A549 (cell line): ENCODE data around the gene KIRREL2. TPM values are rescaled to one million over a fixed set of nuclear protein-coding genes. Genes with fewer than 3 reads are reported as not detected.
A peak's percentile ranks its signal among the peaks of the same experiment; 100 is the strongest.

Experiments
- ATAC-seq, 2 experiments: fragments of 200-7000 bp in 1 of 2; fragments of >200 bp in 1 of 2; cut with Nextera tagmentation in 1 of 2; cut with Tn5 transposase in 1 of 2; 3 replicates each; pipeline versions ENCODE4 v1.8.0 to v1.9.1; 2018 to 2020; ENCODE audit warnings: mild to moderate bottlenecking in 1 of 2, moderate library complexity in 1 of 2
- CTCF ChIA-PET: fragments of 300-600 bp; sonication (Branson Sonifier 250); formaldehyde crosslinking; extraction: SDS; loops from one replicate; lab custom pipeline; 2021; ENCODE audit warnings: antibody characterized with exemption, inconsistent platforms; lab: Yijun Ruan, JAX
- POLR2A ChIA-PET: fragments of 350-600 bp; formaldehyde crosslinking; extraction: SDS; loops from one replicate; lab custom pipeline; 2021; ENCODE audit warnings: antibody characterized with exemption, inconsistent platforms; lab: Yijun Ruan, JAX
- DNase-seq, 2 experiments: peaks; one replicate each; pipeline versions ENCODE4 v3.0.0 to v3.0.0-alpha.2; 2011 to 2016; ENCODE audit warnings: low read depth in 1 of 2, low spot score in 1 of 2
- FAIRE-seq: peaks from 2 replicates; lab custom pipeline; 2011; peaks lifted over from hg19 to GRCh38; lab: Jason Lieb, UNC
- H3K27ac ChIP-seq, 2 experiments: fragments of >200 bp; sonication (Bioruptor Twin); formaldehyde crosslinking; 3 replicates each; pipeline ENCODE4 v1.5.1; 2016 to 2017
- H3K4me1 ChIP-seq: fragments of >200 bp; sonication (Bioruptor Twin); formaldehyde crosslinking; 3 replicates; pipeline ENCODE4 v1.6.1; 2016
- H3K4me2 ChIP-seq: fragments of >200 bp; sonication (Bioruptor Twin); formaldehyde crosslinking; 3 replicates; pipeline ENCODE4 v1.6.1; 2016
- H3K4me3 ChIP-seq: fragments of >200 bp; sonication (Bioruptor Twin); formaldehyde crosslinking; 3 replicates; pipeline ENCODE4 v1.5.1; 2016
- H3K9me3 ChIP-seq: fragments of >200 bp; sonication (Bioruptor Twin); formaldehyde crosslinking; 3 replicates; pipeline ENCODE4 v1.6.1; 2016
- CEBPB ChIP-seq, 2 experiments: fragments of >200 bp in 1 of 2; sonication (Bioruptor Twin) in 1 of 2; formaldehyde crosslinking in 1 of 2; IDR thresholded peaks; 2 replicates each; pipeline ENCODE4 v1.6.1; 2012 to 2016
- EHF ChIP-seq: fragments of 250-450 bp; sonication (Bioruptor Pico); IDR thresholded peaks from 2 replicates; pipeline ENCODE4 v1.5.0; 2020; ENCODE audit warnings: mild to moderate bottlenecking
- EP300 ChIP-seq, 2 experiments: fragments of >200 bp; sonication (Bioruptor Twin); formaldehyde crosslinking; IDR thresholded peaks; 2 replicates in 1 of 2; 3 replicates in 1 of 2; pipeline ENCODE4 v1.6.1; 2016 to 2017
- HOXA7 ChIP-seq: fragments of 250-450 bp; sonication (Bioruptor Pico); IDR thresholded peaks from 2 replicates; pipeline ENCODE4 v1.5.0; 2020; ENCODE audit warnings: mild to moderate bottlenecking, moderate library complexity
- HOXB13 ChIP-seq: fragments of 250-450 bp; sonication (Bioruptor Pico); IDR thresholded peaks from 2 replicates; pipeline ENCODE4 v1.5.0; 2020; ENCODE audit warnings: low read depth, mild to moderate bottlenecking, moderate library complexity
- HOXB5 ChIP-seq: fragments of 250-450 bp; sonication (Bioruptor Pico); IDR thresholded peaks from 2 replicates; pipeline ENCODE4 v1.5.0; 2020; ENCODE audit warnings: mild to moderate bottlenecking, moderate library complexity
- JUN ChIP-seq, 2 experiments: fragments of >200 bp; sonication (Bioruptor Twin); formaldehyde crosslinking; IDR thresholded peaks; 2 replicates in 1 of 2; 3 replicates in 1 of 2; pipeline ENCODE4 v1.6.1; 2016 to 2017
- JUNB ChIP-seq: fragments of >200 bp; sonication (Bioruptor Twin); formaldehyde crosslinking; IDR thresholded peaks from 2 replicates; pipeline ENCODE4 v1.6.1; 2016
- KDM5A ChIP-seq: fragments of 200-600 bp; sonication (generic); IDR thresholded peaks from 2 replicates; pipeline ENCODE4 v1.6.1; 2016; ENCODE audit warnings: antibody characterized with exemption, mild to moderate bottlenecking
- MAFK ChIP-seq: fragments of 450-650 bp; IDR thresholded peaks from 2 replicates; pipeline ENCODE4 v1.6.1; 2014; ENCODE audit not compliant: partially characterized antibody
- MAZ ChIP-seq: fragments of 150-350 bp; IDR thresholded peaks from 2 replicates; pipeline ENCODE4 v1.6.1; 2014; ENCODE audit warnings: antibody characterized with exemption, low read depth, low read length, borderline replicate concordance
- NFE2L2 ChIP-seq: fragments of 150-350 bp; conservative IDR thresholded peaks from 2 replicates; pipeline ENCODE4 v1.6.1; 2014; ENCODE audit warnings: low read length
- NPAS2 ChIP-seq: fragments of 250-450 bp; sonication (Bioruptor Pico); IDR thresholded peaks from 2 replicates; pipeline ENCODE4 v1.8.0; 2022; ENCODE audit warnings: mild to moderate bottlenecking, moderate library complexity, borderline replicate concordance
- NR3C1 ChIP-seq: fragments of >200 bp; sonication (Bioruptor Twin); formaldehyde crosslinking; IDR thresholded peaks from 3 replicates; pipeline ENCODE4 v1.6.1; 2017
- POLR2A ChIP-seq: IDR thresholded peaks from 2 replicates; pipeline ENCODE4 v1.6.1; 2012; ENCODE audit warnings: mild to moderate bottlenecking, low read length
- POLR2AphosphoS2 ChIP-seq: conservative IDR thresholded peaks from 2 replicates; pipeline ENCODE4 v1.6.1; 2012; ENCODE audit warnings: low read length, improper control_type of control experiment, inconsistent platforms
- RARB ChIP-seq: fragments of 250-450 bp; sonication (Bioruptor Pico); IDR thresholded peaks from 2 replicates; pipeline ENCODE4 v1.8.0; 2021; ENCODE audit warnings: mild to moderate bottlenecking, moderate library complexity
- SREBF2 ChIP-seq: fragments of 450-650 bp; IDR thresholded peaks from 2 replicates; pipeline ENCODE4 v1.6.1; 2014; ENCODE audit warnings: mild to moderate bottlenecking, moderate library complexity
- TP53 ChIP-seq: fragments of 250-450 bp; sonication (Bioruptor Pico); IDR thresholded peaks from 2 replicates; pipeline ENCODE4 v1.5.0; 2021; ENCODE audit warnings: mild to moderate bottlenecking, moderate library complexity
- ZC3H11A ChIP-seq: fragments of 450-650 bp; IDR thresholded peaks from 2 replicates; pipeline ENCODE4 v1.6.1; 2014; ENCODE audit warnings: antibody characterized with exemption, mild to moderate bottlenecking
- ZFP36 ChIP-seq: fragments of 450-650 bp; IDR thresholded peaks from 2 replicates; pipeline ENCODE4 v1.6.1; 2014; ENCODE audit warnings: borderline replicate concordance; ENCODE audit not compliant: partially characterized antibody
- WGBS: methylation state at CpG from one replicate; pipeline ENCODE4 v1.1.6; 2017; ENCODE audit errors: missing lambda C conversion rate; 5-methylcytosine and 5-hydroxymethylcytosine counted together
- polyA plus RNA-seq, 4 experiments: library from polyadenylated mRNA; depleted of rRNA in 3 of 4; stranded (reverse); fragments of >200 nt; fragmentation: RNase III in 1 of 4; extraction: RNeasy Plus Mini Kit Qiagen cat#74134 plus additional on column Dnase treatment in 1 of 4; gene quantifications; 2 replicates in 3 of 4; 3 replicates in 1 of 4; pipeline ENCODE4 v1.2.3, GENCODE V29; 2011 to 2017
- TF ChIP-seq, protein P1 (sequence below): fragments of 450-650 bp; IDR thresholded peaks from 2 replicates; pipeline ENCODE4 v1.6.1; 2014; ENCODE audit warnings: antibody characterized with exemption
- TF ChIP-seq, protein P2 (sequence below): fragments of >200 bp; sonication (Bioruptor Twin); formaldehyde crosslinking; IDR thresholded peaks from 3 replicates; pipeline ENCODE4 v1.6.1; 2016
- TF ChIP-seq, protein P3 (sequence below): IDR thresholded peaks from 2 replicates; pipeline ENCODE4 v1.6.1; 2012
- TF ChIP-seq, protein P4 (sequence below): fragments of >200 bp; sonication (Bioruptor Twin); formaldehyde crosslinking; IDR thresholded peaks from 3 replicates; pipeline ENCODE4 v1.5.1; 2016
- TF ChIP-seq, protein P5 (sequence below): fragments of 250-450 bp; sonication (Bioruptor Pico); IDR thresholded peaks from 2 replicates; pipeline ENCODE4 v1.5.0; 2021; ENCODE audit warnings: mild to moderate bottlenecking, moderate library complexity, borderline replicate concordance

The KIRREL2 gene
- polyA plus RNA-seq, 2 of the 4 experiments (the other 2 are of a cell fraction) = 0.26 to 0.54 TPM

DNA sequence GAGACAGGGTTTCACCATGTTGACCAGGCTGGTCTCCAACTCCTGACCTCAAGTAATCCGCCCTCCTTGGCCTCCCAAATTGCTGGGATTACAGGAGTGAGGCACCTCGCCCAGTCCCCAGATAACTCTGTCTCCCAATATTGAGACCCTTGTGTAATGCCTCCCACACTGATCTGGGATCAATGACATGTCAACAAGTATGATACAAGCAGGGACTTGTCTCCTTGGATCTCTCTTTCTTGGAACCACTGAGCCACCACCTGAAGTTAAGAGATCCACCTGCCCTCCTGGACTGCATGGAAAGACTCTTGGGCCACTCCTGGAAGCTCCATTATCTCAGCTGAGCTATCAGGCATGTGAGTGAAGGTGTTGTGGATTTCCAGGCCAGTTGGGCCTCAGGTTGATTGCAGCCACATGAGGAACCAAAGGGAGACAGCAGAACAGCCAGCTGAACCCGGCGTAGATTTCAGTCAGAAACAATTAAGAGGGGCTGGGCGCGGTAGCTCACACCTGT, 28.6 kb downstream of the KIRREL2 start:
- ChIA-PET POLR2A (interaction anchor here (0.7 kb wide), 1 partner anchor 37 kb away, joined by 3 read pairs; no protein-coding TSS in a partner anchor), CTCF (interaction anchor here (0.5 to 17.6 kb wide), 4 partner anchors 9 to 151 kb away, joined by 3 to 402 read pairs (median 65); no protein-coding TSS in a partner anchor)
- ATAC-seq = no peak
- Histone ChIP-seq H3K9me3 (no peaks in the 10 kb centered on the region), H3K4me3 (no peak overlapping the region), H3K4me1 (no peaks in the 10 kb centered on the region), H3K27ac (no peak overlapping the region), H3K4me2 (no peak overlapping the region)
- TF ChIP-seq SREBF2 = no peak
- no peak; the same call in 1 of the 2 replicates for TF ChIP-seq POLR2AphosphoS2
- FAIRE-seq = peak; percentile 23
- DNase-seq = no peak
- 91% methylated on average over 6 of the region's 6 CpGs for WGBS

DNA sequence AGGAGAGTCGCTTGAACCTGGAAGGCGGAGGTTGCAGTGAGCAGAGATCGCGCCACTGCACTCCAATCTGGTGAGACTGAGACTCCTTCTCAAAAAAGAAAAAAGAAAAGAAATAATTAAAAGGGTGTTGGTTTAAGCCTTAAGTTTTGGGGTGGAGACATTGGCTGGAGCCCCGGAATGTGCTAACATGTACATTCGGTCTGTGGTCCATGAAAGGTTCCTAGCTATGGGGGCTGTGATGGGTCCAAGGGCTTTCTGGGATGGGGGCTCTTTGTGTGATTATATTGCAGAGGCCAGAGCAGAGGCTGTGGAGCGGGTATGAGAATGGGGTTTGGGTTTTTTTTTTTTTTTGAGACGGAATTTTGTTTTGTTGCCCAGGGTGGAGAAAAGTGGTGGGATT, 29.2 kb downstream of the KIRREL2 start:
- no peak overlapping the region for H3K4me3 ChIP-seq
- no peaks in the 10 kb centered on the region for H3K4me1 ChIP-seq
- CTCF ChIA-PET = interaction anchor here (0.5 to 17.6 kb wide), 5 partner anchors 8 to 150 kb away, joined by 3 to 402 read pairs (median 5); no protein-coding TSS in a partner anchor
- DNase-seq = no peak
- H3K4me2 ChIP-seq = no peak overlapping the region
- no peak for TF ChIP-seq KDM5A
- TF ChIP-seq, protein P1, sequence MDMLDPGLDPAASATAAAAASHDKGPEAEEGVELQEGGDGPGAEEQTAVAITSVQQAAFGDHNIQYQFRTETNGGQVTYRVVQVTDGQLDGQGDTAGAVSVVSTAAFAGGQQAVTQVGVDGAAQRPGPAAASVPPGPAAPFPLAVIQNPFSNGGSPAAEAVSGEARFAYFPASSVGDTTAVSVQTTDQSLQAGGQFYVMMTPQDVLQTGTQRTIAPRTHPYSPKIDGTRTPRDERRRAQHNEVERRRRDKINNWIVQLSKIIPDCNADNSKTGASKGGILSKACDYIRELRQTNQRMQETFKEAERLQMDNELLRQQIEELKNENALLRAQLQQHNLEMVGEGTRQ = no peak
- TF ChIP-seq CEBPB (IDR thresholded peaks at IDR 0.05) = no peak
- TF ChIP-seq HOXA7 (CRISPR knock-in tag) = no peak
- no peak for TF ChIP-seq EHF (CRISPR knock-in tag)
- no peak for TF ChIP-seq MAZ
- no peak for TF ChIP-seq NR3C1
- TF ChIP-seq NPAS2 (CRISPR knock-in tag) = no peak
- no peak for TF ChIP-seq HOXB5 (CRISPR knock-in tag)
- TF ChIP-seq ZC3H11A = no peak
- TF ChIP-seq, protein P2, sequence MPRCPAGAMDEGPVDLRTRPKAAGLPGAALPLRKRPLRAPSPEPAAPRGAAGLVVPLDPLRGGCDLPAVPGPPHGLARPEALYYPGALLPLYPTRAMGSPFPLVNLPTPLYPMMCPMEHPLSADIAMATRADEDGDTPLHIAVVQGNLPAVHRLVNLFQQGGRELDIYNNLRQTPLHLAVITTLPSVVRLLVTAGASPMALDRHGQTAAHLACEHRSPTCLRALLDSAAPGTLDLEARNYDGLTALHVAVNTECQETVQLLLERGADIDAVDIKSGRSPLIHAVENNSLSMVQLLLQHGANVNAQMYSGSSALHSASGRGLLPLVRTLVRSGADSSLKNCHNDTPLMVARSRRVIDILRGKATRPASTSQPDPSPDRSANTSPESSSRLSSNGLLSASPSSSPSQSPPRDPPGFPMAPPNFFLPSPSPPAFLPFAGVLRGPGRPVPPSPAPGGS = no peak
- TF ChIP-seq, protein P3, sequence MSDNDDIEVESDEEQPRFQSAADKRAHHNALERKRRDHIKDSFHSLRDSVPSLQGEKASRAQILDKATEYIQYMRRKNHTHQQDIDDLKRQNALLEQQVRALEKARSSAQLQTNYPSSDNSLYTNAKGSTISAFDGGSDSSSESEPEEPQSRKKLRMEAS = no peak
- TF ChIP-seq JUN (IDR thresholded peaks at IDR 0.05) = no peak
- TF ChIP-seq, all 56 proteins: peak for 0
- WGBS = 92% methylated on average over 8 of the region's 8 CpGs
- POLR2A ChIA-PET = interaction anchor here (0.7 kb wide), 1 partner anchor 36 kb away, joined by 3 read pairs; no protein-coding TSS in a partner anchor
- FAIRE-seq (no peak), ATAC-seq (no peak)
- Histone ChIP-seq H3K9me3 (no peaks in the 10 kb centered on the region), H3K27ac (no peak overlapping the region)

DNA sequence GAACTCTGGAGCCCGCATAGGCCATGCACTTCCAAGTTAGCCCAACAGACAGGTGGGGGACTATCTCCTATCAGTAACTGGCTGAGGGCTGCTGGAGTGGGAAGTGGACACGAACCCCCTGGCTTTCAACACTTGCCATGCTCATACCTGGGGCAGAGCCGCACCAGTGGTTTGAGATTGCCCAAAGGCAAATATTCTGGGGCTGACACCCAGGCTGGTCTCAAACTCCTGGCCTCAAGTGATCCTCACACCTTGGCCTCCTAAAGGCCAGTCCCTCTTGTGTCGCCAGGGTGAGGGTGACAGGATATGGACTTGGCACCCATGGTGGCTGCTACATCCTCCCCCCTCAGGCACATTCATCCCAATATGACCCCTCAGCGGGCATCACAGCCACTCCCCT, 30.5 kb downstream of the KIRREL2 start:
- POLR2A ChIA-PET = no interaction called here
- TF ChIP-seq ZFP36 = no peak
- TF ChIP-seq TP53 (CRISPR knock-in tag) = no peak
- no peak for TF ChIP-seq MAFK
- no peak for TF ChIP-seq POLR2AphosphoS2
- TF ChIP-seq HOXB13 (CRISPR knock-in tag) = no peak
- TF ChIP-seq, protein P2 = no peak
- no peak for TF ChIP-seq EP300 (IDR thresholded peaks at IDR 0.05)
- TF ChIP-seq, protein P3 = no peak
- TF ChIP-seq, protein P4, sequence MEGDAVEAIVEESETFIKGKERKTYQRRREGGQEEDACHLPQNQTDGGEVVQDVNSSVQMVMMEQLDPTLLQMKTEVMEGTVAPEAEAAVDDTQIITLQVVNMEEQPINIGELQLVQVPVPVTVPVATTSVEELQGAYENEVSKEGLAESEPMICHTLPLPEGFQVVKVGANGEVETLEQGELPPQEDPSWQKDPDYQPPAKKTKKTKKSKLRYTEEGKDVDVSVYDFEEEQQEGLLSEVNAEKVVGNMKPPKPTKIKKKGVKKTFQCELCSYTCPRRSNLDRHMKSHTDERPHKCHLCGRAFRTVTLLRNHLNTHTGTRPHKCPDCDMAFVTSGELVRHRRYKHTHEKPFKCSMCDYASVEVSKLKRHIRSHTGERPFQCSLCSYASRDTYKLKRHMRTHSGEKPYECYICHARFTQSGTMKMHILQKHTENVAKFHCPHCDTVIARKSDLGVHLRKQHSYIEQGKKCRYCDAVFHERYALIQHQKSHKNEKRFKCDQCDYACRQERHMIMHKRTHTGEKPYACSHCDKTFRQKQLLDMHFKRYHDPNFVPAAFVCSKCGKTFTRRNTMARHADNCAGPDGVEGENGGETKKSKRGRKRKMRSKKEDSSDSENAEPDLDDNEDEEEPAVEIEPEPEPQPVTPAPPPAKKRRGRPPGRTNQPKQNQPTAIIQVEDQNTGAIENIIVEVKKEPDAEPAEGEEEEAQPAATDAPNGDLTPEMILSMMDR = no peak
- no peak for TF ChIP-seq JUNB
- TF ChIP-seq, protein P1 = no peak
- TF ChIP-seq RARB (CRISPR knock-in tag) = no peak
- TF ChIP-seq NFE2L2 = no peak
- TF ChIP-seq, protein P5, sequence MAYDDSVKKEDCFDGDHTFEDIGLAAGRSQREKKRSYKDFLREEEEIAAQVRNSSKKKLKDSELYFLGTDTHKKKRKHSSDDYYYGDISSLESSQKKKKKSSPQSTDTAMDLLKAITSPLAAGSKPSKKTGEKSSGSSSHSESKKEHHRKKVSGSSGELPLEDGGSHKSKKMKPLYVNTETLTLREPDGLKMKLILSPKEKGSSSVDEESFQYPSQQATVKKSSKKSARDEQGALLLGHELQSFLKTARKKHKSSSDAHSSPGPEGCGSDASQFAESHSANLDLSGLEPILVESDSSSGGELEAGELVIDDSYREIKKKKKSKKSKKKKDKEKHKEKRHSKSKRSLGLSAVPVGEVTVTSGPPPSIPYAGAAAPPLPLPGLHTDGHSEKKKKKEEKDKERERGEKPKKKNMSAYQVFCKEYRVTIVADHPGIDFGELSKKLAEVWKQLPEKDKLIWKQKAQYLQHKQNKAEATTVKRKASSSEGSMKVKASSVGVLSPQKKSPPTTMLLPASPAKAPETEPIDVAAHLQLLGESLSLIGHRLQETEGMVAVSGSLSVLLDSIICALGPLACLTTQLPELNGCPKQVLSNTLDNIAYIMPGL = no peak
- TF ChIP-seq POLR2A = no peak

More for the DNA sequence above, 30.5 kb downstream of the KIRREL2 start:
- no peak for DNase-seq
- no peak for ATAC-seq
- CTCF ChIA-PET = interaction anchor here (0.7 to 17.6 kb wide), 3 partner anchors 41 to 331 kb away, joined by 3 to 402 read pairs (median 6); no protein-coding TSS in a partner anchor
- no peak overlapping the region for H3K4me2 ChIP-seq
- no peak overlapping the region for H3K4me3 ChIP-seq
- no peaks in the 10 kb centered on the region for H3K4me1 ChIP-seq
- no peak overlapping the region for H3K27ac ChIP-seq
- 95% methylated on average over 5 of the region's 5 CpGs for WGBS
- FAIRE-seq = no peak
- H3K9me3 ChIP-seq = no peaks in the 10 kb centered on the region
